OCI-LY1 (cell line): ENCODE data around the gene LY86.
A peak's percentile ranks its signal among the peaks of the same experiment; 100 is the strongest.

Experiments
- H2AFZ ChIP-seq: fragments of 200-600 bp; sonication (generic), shearing (Covaris generic); 2 replicates; pipeline ENCODE4 v1.6.0; 2014; ENCODE audit warnings: antibody characterized with exemption, mild to moderate bottlenecking, low read length
- H3F3A ChIP-seq: fragments of 200-600 bp; sonication (generic), shearing (Covaris generic); 2 replicates; pipeline ENCODE4 v1.6.0; 2014; ENCODE audit warnings: mild to moderate bottlenecking, antibody characterized with exemption, low read length, moderate library complexity; ENCODE audit not compliant: insufficient read depth
- H3K27ac ChIP-seq: fragments of 200-600 bp; sonication (generic); 2 replicates; pipeline ENCODE4 v1.5.1; 2014; ENCODE audit warnings: low read length, mixed run types, mild to moderate bottlenecking, low read depth; ENCODE audit not compliant: poor library complexity, severe bottlenecking
- H3K27me3 ChIP-seq: fragments of 200-600 bp; sonication (generic); 2 replicates; pipeline ENCODE4 v1.6.0; 2014; ENCODE audit warnings: antibody characterized with exemption, mild to moderate bottlenecking, low read length, moderate library complexity; ENCODE audit not compliant: insufficient read depth
- H3K36me3 ChIP-seq: fragments of 200-600 bp; sonication (generic); 2 replicates; pipeline ENCODE4 v1.6.1; 2014; ENCODE audit warnings: mild to moderate bottlenecking, antibody characterized with exemption, low read length, moderate library complexity, mixed read lengths; ENCODE audit not compliant: insufficient read depth
- H3K4me1 ChIP-seq: fragments of 200-600 bp; sonication (generic); 2 replicates; pipeline ENCODE4 v1.5.1; 2014; ENCODE audit warnings: mild to moderate bottlenecking, low read length, moderate library complexity; ENCODE audit not compliant: insufficient read depth, severe bottlenecking
- H3K4me2 ChIP-seq: fragments of 200-600 bp; sonication (generic), shearing (Covaris generic); 2 replicates; pipeline ENCODE4 v1.6.1; 2014; ENCODE audit warnings: low read length
- H3K4me3 ChIP-seq: fragments of 200-600 bp; sonication (generic); 2 replicates; pipeline ENCODE4 v1.5.1; 2014; ENCODE audit warnings: low read length, low read depth, mild to moderate bottlenecking, mixed read lengths; ENCODE audit not compliant: poor library complexity, severe bottlenecking
- H3K79me2 ChIP-seq: fragments of 200-600 bp; shearing (Covaris generic); 2 replicates; pipeline ENCODE4 v1.6.1; 2016; ENCODE audit warnings: mixed run types, low read length, mixed read lengths; ENCODE audit not compliant: insufficient read depth
- H3K9ac ChIP-seq: fragments of 200-600 bp; sonication (generic), shearing (Covaris generic); 2 replicates; pipeline ENCODE4 v1.6.1; 2014; ENCODE audit warnings: mild to moderate bottlenecking, low read length, mixed read lengths
- H3K9me2 ChIP-seq: fragments of 200-600 bp; sonication (generic), shearing (Covaris generic); 2 replicates; pipeline ENCODE4 v1.6.1; 2014; ENCODE audit warnings: low read depth, mild to moderate bottlenecking, low read length, mixed read lengths
- H3K9me3 ChIP-seq: fragments of 200-600 bp; shearing (Covaris generic); 2 replicates; pipeline ENCODE4 v1.6.1; 2014; ENCODE audit warnings: low read length, mixed read lengths
- H4K20me1 ChIP-seq: fragments of 200-600 bp; sonication (generic), shearing (Covaris generic); 2 replicates; pipeline ENCODE4 v1.6.0; 2016; ENCODE audit warnings: mild to moderate bottlenecking, low read length; ENCODE audit not compliant: insufficient read depth
- EZH2 ChIP-seq: fragments of 200-600 bp; sonication (generic), shearing (Covaris generic); IDR thresholded peaks from 2 replicates; pipeline ENCODE4 v1.8.0; 2017; ENCODE audit warnings: borderline replicate concordance, mixed run types, mild to moderate bottlenecking, antibody characterized with exemption, low read length, moderate library complexity, mixed read lengths
- TF ChIP-seq, protein P1 (sequence below): fragments of 200-600 bp; sonication (generic), shearing (Covaris generic); IDR thresholded peaks from 2 replicates; pipeline ENCODE4 v1.5.1; 2017; ENCODE audit warnings: mild to moderate bottlenecking, antibody characterized with exemption, low read length, moderate library complexity, mixed read lengths

LY86 gene

DNA sequence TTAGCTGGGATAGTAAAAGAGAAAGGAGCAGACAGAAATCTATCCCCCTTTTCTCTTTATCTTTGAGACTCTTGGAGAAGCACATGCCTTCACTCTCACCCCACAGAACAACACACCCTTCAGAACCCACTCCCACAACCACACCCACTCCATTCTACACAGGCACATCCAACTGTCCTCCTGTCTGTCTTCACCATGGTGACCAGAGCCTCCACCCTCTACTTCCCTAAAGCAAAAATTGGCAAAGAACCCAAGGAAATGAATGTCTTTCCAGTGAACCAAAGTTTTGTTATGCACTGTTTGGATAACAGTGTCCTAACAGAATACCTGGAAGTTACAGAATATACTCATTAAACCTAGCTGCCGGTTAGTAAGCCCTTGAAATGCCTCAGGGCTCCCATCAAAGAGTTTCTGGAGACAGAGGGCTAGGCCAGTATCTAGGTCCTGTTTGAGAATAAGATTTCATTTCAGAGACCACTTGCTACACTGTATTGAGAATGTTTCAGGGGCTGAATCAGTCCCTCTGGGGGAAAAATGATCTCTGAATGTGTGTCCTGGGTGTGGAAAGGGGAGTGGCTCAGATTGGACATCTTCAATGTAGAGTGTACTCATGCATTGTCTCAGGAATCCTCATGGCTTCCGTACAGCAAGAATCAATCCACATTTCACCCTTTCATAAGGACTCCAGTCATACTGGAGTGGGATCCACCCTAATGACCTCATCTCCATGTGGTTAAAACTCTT, 101.1 kb downstream of the LY86 start:
- Histone ChIP-seq H3K27me3 (peaks cover 4% of the 10 kb centered on the region; the same call in 1 of the 2 replicates), H3K36me3 (no peaks in the 10 kb centered on the region; the same call in 1 of the 2 replicates), H3K4me1 (peaks cover 6% of the 10 kb centered on the region), H3K79me2 (no peaks in the 10 kb centered on the region), H2AFZ (no peak overlapping the region), H3K9ac (no peak overlapping the region), H3F3A (no peaks in the 10 kb centered on the region), H3K9me2 (no peaks in the 10 kb centered on the region), H3K27ac (no peak overlapping the region), H3K4me3 (no peak overlapping the region), H4K20me1 (no peaks in the 10 kb centered on the region), H3K9me3 (peaks cover 9% of the 10 kb centered on the region), H3K4me2 (no peak overlapping the region)
- TF ChIP-seq EZH2 = no peak
- TF ChIP-seq, protein P1, sequence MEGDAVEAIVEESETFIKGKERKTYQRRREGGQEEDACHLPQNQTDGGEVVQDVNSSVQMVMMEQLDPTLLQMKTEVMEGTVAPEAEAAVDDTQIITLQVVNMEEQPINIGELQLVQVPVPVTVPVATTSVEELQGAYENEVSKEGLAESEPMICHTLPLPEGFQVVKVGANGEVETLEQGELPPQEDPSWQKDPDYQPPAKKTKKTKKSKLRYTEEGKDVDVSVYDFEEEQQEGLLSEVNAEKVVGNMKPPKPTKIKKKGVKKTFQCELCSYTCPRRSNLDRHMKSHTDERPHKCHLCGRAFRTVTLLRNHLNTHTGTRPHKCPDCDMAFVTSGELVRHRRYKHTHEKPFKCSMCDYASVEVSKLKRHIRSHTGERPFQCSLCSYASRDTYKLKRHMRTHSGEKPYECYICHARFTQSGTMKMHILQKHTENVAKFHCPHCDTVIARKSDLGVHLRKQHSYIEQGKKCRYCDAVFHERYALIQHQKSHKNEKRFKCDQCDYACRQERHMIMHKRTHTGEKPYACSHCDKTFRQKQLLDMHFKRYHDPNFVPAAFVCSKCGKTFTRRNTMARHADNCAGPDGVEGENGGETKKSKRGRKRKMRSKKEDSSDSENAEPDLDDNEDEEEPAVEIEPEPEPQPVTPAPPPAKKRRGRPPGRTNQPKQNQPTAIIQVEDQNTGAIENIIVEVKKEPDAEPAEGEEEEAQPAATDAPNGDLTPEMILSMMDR = no peak

DNA sequence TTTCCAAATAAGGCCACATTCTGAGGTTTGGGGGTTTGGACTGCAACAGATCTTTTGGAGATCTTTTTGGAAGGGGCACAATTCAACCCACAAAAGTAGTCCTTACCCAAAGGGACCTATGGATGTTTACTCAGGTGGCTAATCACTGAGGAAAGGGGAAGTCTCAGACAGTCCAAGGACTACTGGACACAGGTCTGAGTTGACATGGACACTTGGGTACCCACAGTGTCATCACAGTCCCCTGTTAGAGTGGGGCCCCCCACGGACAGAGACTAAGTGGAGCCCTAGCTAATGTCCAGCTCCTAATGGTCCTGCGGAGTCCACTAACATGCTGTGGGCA, 101.6 kb downstream of the LY86 start:
- Histone ChIP-seq H3K4me1 (peaks cover 6% of the 10 kb centered on the region), H3F3A (no peaks in the 10 kb centered on the region), H3K27me3 (peaks cover 4% of the 10 kb centered on the region; the same call in 1 of the 2 replicates), H3K36me3 (no peaks in the 10 kb centered on the region; the same call in 1 of the 2 replicates), H2AFZ (no peak overlapping the region), H3K4me3 (no peak overlapping the region), H3K4me2 (no peak overlapping the region), H3K79me2 (no peaks in the 10 kb centered on the region), H3K27ac (no peak overlapping the region), H4K20me1 (no peaks in the 10 kb centered on the region), H3K9me2 (no peaks in the 10 kb centered on the region), H3K9me3 (peaks cover 9% of the 10 kb centered on the region), H3K9ac (no peak overlapping the region)
- TF ChIP-seq, protein P1 = no peak
- TF ChIP-seq EZH2 = no peak

DNA sequence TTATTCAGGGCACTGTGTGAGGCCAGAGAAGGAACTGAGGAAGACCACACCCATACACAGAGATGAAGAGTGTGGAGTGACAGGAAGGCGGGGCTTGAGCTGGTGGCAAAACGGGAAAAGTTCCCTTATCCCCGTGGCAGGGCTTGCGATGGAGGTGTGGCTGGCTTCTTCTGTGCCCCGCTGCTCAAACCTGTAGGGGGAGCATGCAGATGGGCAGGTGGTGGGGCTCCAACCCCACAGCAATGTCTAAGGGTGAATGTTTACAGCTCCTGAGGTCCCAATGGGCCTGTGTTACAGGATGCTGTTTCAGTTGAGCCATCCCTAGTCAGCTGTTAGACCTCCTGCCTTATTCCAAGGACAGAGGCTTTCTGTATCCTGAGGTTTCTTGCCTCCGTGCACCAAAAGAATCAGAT, 105.9 kb downstream of the LY86 start:
- H3K4me3 ChIP-seq = no peak overlapping the region
- no peaks in the 10 kb centered on the region for H3K79me2 ChIP-seq
- H2AFZ ChIP-seq = no peak overlapping the region
- peaks cover 4% of the 10 kb centered on the region; the same call in 1 of the 2 replicates for H3K27me3 ChIP-seq
- H3K4me1 ChIP-seq = peaks cover under 1% of the 10 kb centered on the region
- no peak overlapping the region for H3K4me2 ChIP-seq
- TF ChIP-seq, protein P1 = peak; percentile 43; the same call in 1 of the 2 replicates
- TF ChIP-seq EZH2 = no peak
- H3K36me3 ChIP-seq = no peaks in the 10 kb centered on the region; the same call in 1 of the 2 replicates
- no peak overlapping the region for H3K9ac ChIP-seq
- H3K9me2 ChIP-seq = no peaks in the 10 kb centered on the region
- H3K9me3 ChIP-seq = peaks cover 9% of the 10 kb centered on the region
- no peaks in the 10 kb centered on the region for H4K20me1 ChIP-seq
- no peak overlapping the region for H3K27ac ChIP-seq
- H3F3A ChIP-seq = no peaks in the 10 kb centered on the region
